Upper lobe of right lung (tissue), 1 donor: ENCODE results near the gene HOXA13. TPM values are rescaled to one million over a fixed set of nuclear protein-coding genes. Genes with fewer than 3 reads are reported as not detected.

Source experiments
- ATAC-seq: fragments of 200-7000 bp; cut with Tn5 transposase; one replicate; pipeline ENCODE4 v1.9.1; 2020; ENCODE audit warnings: mild to moderate bottlenecking, moderate library complexity
- DNase-seq: peaks from one replicate; pipeline ENCODE4 v3.0.0-alpha.2; 2020
- H3K27ac ChIP-seq: fragments of 200-600 bp; one replicate; pipeline ENCODE4 v1.8.0; 2022
- H3K27me3 ChIP-seq: fragments of 200-600 bp; one replicate; pipeline ENCODE4 v1.8.0; 2022; ENCODE audit warnings: mild to moderate bottlenecking
- H3K36me3 ChIP-seq: fragments of 200-600 bp; one replicate; pipeline ENCODE4 v1.8.0; 2022
- H3K4me1 ChIP-seq: fragments of 200-600 bp; one replicate; pipeline ENCODE4 v1.8.0; 2022
- H3K4me3 ChIP-seq: fragments of 200-600 bp; one replicate; pipeline ENCODE4 v1.8.0; 2022; ENCODE audit warnings: mild to moderate bottlenecking
- H3K9me3 ChIP-seq: fragments of 200-600 bp; one replicate; pipeline ENCODE4 v1.8.0; 2022
- intact Hi-C: fragments of 100-400 bp; cut with DNase I; formaldehyde crosslinking; loops from one replicate; pipeline ENCODE4 v1.11.0; 2022
- total RNA-seq: library from RNA; stranded (reverse); fragmentation: NEBNext Ultra II Directional; extraction: Animal tissue kit (Norgen Biotek cat#: 25700); gene quantifications from one replicate; pipeline ENCODE4 v1.2.1, GENCODE V29; 2021
- TF ChIP-seq, protein P1 (sequence below): fragments of 200-600 bp; IDR thresholded peaks from one replicate; pipeline ENCODE4 v1.8.0; 2022; ENCODE audit warnings: antibody characterized with exemption
- donor health status: DM: no; HTN: yes; CAD: no; lungs with severe emphysema.

The HOXA13 gene
- total RNA-seq, 1 donor from 2014 or later = not detected

DNA sequence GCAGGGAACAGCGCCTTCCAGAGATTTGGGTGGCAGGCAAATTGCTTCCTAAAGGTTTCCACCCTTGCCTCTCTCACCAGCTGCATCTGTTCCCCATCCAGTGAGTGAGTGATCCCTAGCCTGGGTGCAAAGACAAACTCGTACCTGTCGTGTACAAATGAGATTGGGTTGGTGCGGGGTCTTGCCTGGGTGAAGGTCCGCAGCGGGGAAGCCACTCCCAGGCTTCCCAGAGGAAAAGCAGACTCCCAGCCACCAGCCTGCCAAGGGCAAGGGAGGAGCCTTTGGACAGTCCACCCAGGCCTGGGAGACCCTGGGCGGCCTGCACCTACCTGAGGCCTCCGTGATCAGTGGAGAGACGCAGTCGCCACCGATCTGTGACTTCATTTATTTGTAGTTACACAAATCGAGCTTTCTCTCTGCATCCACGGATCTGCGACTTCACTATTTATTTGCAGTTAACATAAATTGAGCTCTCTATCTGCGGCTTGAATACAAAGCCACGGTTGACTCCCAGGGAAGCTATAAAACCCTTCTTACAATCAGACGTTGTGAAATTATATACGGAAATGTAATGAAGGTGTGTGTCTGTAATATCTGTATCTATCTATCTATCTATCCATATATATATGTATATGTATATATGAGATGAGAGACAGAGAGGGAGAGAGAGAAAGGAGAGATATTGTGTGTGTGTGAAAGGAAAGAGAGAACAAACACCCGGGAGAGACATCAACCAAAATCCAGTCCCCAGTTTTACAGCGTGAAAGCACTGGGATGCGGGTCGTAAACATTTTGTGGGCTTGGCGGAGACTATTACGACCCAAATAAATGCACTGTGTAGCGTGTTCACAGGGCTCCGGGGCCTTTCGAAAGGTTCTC is 40.4 kb downstream of the HOXA13 start:
- H3K27me3 ChIP-seq = peaks cover 90% of the 10 kb centered on the region
- no peak overlapping the region for H3K4me3 ChIP-seq
- intact Hi-C loops = loop anchor here (5.0 to 10.0 kb wide), 3 partner anchors 787 to 1295 kb away; no protein-coding TSS in a partner anchor
- H3K9me3 ChIP-seq = no peaks in the 10 kb centered on the region
- H3K4me1 ChIP-seq = peaks cover 28% of the 10 kb centered on the region
- H3K27ac ChIP-seq = no peak overlapping the region
- ATAC-seq = no peak
- no peak for DNase-seq
- no peaks in the 10 kb centered on the region for H3K36me3 ChIP-seq
- TF ChIP-seq, protein P1, sequence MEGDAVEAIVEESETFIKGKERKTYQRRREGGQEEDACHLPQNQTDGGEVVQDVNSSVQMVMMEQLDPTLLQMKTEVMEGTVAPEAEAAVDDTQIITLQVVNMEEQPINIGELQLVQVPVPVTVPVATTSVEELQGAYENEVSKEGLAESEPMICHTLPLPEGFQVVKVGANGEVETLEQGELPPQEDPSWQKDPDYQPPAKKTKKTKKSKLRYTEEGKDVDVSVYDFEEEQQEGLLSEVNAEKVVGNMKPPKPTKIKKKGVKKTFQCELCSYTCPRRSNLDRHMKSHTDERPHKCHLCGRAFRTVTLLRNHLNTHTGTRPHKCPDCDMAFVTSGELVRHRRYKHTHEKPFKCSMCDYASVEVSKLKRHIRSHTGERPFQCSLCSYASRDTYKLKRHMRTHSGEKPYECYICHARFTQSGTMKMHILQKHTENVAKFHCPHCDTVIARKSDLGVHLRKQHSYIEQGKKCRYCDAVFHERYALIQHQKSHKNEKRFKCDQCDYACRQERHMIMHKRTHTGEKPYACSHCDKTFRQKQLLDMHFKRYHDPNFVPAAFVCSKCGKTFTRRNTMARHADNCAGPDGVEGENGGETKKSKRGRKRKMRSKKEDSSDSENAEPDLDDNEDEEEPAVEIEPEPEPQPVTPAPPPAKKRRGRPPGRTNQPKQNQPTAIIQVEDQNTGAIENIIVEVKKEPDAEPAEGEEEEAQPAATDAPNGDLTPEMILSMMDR = no peak

DNA sequence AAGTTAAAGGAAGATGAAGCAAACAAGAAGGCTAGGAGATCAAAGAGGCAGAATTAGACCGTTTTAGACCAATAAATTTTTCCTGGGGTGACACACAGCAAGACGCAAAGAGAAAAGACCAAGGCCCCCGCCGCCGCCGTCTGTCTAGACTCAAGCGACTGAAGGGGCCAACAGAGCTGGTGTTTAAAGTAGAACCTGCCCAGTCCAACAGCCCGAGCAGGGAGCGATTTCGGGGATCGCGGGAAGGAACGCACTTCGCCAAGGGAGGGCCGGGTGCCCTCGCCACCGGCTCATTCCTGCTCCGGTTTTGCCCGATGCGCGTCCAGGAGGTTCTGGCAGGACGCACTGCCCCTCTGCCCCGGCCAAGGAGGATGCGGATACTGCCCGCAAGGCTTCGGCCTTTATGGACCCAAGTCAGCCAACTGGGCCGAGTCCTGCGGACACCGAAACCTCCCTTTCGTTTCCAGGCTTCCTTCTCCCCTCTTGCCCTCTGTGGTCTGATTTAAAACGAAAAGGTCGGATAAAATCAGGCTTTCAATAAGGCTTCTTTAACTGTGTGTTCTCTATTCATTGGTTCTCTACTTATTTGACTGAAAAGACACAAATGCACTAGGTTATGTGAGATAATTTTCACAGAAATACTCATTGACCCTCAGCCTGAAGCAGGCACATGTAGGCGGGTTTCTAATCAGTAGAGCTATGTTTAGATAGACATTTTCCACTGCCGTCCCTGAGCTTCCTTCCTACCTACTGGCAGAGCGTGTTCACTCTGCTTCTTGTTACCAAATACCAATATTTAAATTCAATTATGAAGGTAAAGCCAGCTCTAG is 41.2 kb downstream of the HOXA13 start:
- intact Hi-C loops = loop anchor here (5.0 kb wide), 1 partner anchor 786 kb away; no protein-coding TSS in a partner anchor
- ATAC-seq (no peak), DNase-seq (peak; percentile 64)
- Histone ChIP-seq H3K36me3 (no peaks in the 10 kb centered on the region), H3K9me3 (no peaks in the 10 kb centered on the region), H3K4me1 (peaks cover 28% of the 10 kb centered on the region), H3K27me3 (peaks cover 90% of the 10 kb centered on the region), H3K4me3 (no peak overlapping the region), H3K27ac (no peak overlapping the region)
- TF ChIP-seq, protein P1 = no peak

DNA sequence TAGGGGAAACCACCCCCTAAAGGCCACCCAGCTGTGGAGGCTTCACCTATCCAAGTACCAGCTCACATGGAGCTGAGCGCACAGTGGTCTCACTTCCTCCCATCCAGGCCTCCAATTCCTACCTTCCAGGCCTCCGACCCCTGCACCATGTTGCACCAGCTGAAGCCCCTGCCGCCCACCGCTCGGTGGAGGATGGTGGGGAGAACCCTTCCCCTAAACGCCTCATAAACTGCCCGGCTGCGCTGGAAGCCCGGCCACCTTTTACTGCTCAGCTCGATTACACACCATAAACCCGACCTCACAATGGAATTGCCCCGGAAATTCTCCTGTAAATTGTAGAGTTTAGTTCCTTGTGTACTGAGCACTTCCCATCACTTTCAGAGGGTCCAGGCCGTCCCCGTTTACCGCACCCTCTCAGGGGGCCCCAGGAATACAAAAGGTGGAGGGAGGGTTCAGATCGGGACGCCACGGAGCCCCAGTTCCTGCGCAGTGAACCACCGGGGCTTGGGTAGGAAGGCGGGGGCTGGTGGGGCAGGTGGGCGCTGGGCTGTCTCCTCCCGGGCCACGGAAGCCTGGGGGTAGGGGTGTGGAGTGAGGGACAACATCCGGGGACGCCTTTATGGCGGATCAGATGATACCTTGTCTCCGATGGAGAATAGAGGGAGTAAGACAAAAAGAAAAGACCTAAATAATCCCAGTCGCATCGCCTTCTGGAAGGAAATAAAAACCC is 42.0 kb downstream of the HOXA13 start:
- intact Hi-C loops = loop anchor here (5.0 kb wide), 1 partner anchor 786 kb away; no protein-coding TSS in a partner anchor
- no peak overlapping the region for H3K4me3 ChIP-seq
- no peaks in the 10 kb centered on the region for H3K36me3 ChIP-seq
- TF ChIP-seq, protein P1 = no peak
- H3K4me1 ChIP-seq = peaks cover 28% of the 10 kb centered on the region
- no peak overlapping the region for H3K27ac ChIP-seq
- H3K9me3 ChIP-seq = no peaks in the 10 kb centered on the region
- peaks cover 90% of the 10 kb centered on the region for H3K27me3 ChIP-seq
- ATAC-seq = no peak
- DNase-seq = no peak

DNA sequence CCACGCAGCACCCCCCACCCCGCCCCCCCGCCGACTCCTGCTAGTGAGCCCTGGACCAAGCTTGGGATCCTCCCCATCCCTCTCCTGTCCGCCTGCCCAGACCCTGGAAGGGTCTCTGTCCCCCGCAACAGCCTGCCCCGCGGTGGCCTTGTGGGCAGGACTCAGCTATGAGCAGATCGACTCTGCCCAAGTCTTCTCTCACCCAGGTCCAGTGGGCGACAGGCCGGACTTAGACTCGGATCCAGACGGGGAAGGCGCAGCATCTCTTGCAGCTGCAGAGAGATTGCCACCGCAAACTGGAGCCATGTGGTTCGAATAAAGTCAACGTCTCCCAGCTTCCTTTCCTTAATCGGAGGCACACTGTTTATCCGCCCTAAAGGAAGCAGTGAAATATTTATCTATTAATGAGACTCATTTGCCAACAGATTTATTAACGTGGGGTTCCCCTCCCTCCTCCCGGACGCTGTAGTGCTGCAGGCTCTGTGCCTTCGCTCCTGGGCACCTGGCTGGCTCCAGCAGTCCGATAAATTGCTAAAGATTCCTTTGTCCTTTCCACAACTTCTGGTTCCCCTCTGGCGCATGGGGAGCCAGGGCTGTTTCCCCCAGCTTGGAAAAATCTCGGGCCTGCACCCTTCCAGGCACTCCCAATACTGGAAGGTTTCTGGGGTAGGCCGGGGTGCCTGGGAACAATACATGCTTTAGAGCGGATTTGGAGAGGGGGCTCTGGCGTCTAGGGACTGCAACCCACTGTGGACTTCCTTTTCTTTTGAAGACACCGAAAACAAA is 42.8 kb downstream of the HOXA13 start:
- Histone ChIP-seq H3K4me3 (peak overlapping the region; percentile 55), H3K9me3 (no peaks in the 10 kb centered on the region), H3K27ac (peak overlapping the region; percentile 79), H3K36me3 (no peaks in the 10 kb centered on the region), H3K27me3 (peaks cover 91% of the 10 kb centered on the region), H3K4me1 (peaks cover 28% of the 10 kb centered on the region)
- intact Hi-C loops = loop anchor here (5.0 kb wide), 1 partner anchor 785 kb away; no protein-coding TSS in a partner anchor
- DNase-seq (no peak), ATAC-seq (no peak)
- TF ChIP-seq, protein P1 = no peak
